Activated naive CD4-positive, alpha-beta T cell (primary cell): ENCODE measurements around the gene VWA8.

Experiments
- DNase-seq, 4 experiments: peaks; one replicate each; lab custom pipeline; 2025; lab: John Stamatoyannopoulos, UW

VWA8 gene

GRCh38 chr13:41742917-41743552, 217.9 kb downstream of the VWA8 start:
- no peak for DNase-seq

GRCh38 chr13:41740479-41740878, 220.4 kb downstream of the VWA8 start:
- no peak for DNase-seq

- DNase-seq: no peak
These were observed 238.0 kb downstream of the VWA8 start for GRCh38 chr13:41722684-41723535.

GRCh38 chr13:41720839-41721561, 239.9 kb downstream of the VWA8 start:
- no peak for DNase-seq

- DNase-seq: no peak
These were observed 244.7 kb downstream of the VWA8 start for GRCh38 chr13:41716236-41716635.

GRCh38 chr13:41713405-41713804, 247.5 kb downstream of the VWA8 start:
- no peak for DNase-seq

- DNase-seq: no peak
These were observed 250.1 kb downstream of the VWA8 start for GRCh38 chr13:41710771-41711170.

- no peak for DNase-seq
These were observed 251.4 kb downstream of the VWA8 start for GRCh38 chr13:41709511-41709910.

GRCh38 chr13:41708713-41709112, 252.2 kb downstream of the VWA8 start:
- no peak for DNase-seq

GRCh38 chr13:41707194-41707821, 253.6 kb downstream of the VWA8 start:
- DNase-seq: no peak

- DNase-seq: no peak
These were observed 254.8 kb downstream of the VWA8 start for GRCh38 chr13:41706152-41706551.

GRCh38 chr13:41702540-41702939, 258.4 kb downstream of the VWA8 start:
- DNase-seq: no peak

- DNase-seq: no peak
These were observed 259.2 kb downstream of the VWA8 start for GRCh38 chr13:41701676-41702075.

GRCh38 chr13:41700790-41701310, 260.1 kb downstream of the VWA8 start:
- no peak for DNase-seq

GRCh38 chr13:41699759-41700158, 261.1 kb downstream of the VWA8 start:
- DNase-seq: no peak

- DNase-seq: no peak
These were observed 263.3 kb downstream of the VWA8 start for GRCh38 chr13:41697578-41697977.

- DNase-seq: no peak
These were observed 264.5 kb downstream of the VWA8 start for GRCh38 chr13:41696163-41697003.

- no peak for DNase-seq
These were observed 266.2 kb downstream of the VWA8 start for GRCh38 chr13:41694545-41695301.

GRCh38 chr13:41693434-41693833, 267.5 kb downstream of the VWA8 start:
- DNase-seq: no peak

GRCh38 chr13:41691274-41691673, 269.6 kb downstream of the VWA8 start:
- DNase-seq: no peak
